Mucosa of gallbladder (tissue), 1 donor: ENCODE data around the gene TRAF2. TPM values are rescaled to one million over a fixed set of nuclear protein-coding genes. Genes with fewer than 3 reads are reported as not detected.
"Not testable (repeated sequence)": the region's sequence is repeated elsewhere in the genome, so short reads cannot be mapped to it uniquely, and the experiment has no call there.

Experiments
- DNase-seq: peaks from one replicate; pipeline ENCODE4 v3.0.0-alpha.2; 2020; ENCODE audit warnings: low spot score
- total RNA-seq: library from RNA; stranded (reverse); gene quantifications from one replicate; pipeline ENCODE4 v1.2.1, GENCODE V29; 2021
- donor health status: DM: no; HTN: no; CAD: no.

The TRAF2 gene
- total RNA-seq, 1 donor from 2014 or later, result 19.6 TPM

- no peak for DNase-seq
Measured at GRCh38 chr9:136857581-136858412, 28.5 kb upstream of the TRAF2 start.

GRCh38 chr9:136858452-136858843, 27.9 kb upstream of the TRAF2 start:
- no peak for DNase-seq

GRCh38 chr9:136858844-136859757, 27.2 kb upstream of the TRAF2 start:
- DNase-seq, result peak; percentile 82

- no peak for DNase-seq
Measured at GRCh38 chr9:136860529-136860928, 25.8 kb upstream of the TRAF2 start.

GRCh38 chr9:136860933-136861873, 25.1 kb upstream of the TRAF2 start:
- DNase-seq, result no peak

GRCh38 chr9:136861874-136862457, 24.4 kb upstream of the TRAF2 start:
- DNase-seq, result no peak

- no peak for DNase-seq
Measured at GRCh38 chr9:136862849-136863622, 23.3 kb upstream of the TRAF2 start.

GRCh38 chr9:136863623-136864273, 22.6 kb upstream of the TRAF2 start:
- no peak for DNase-seq

- no peak for DNase-seq
Measured at GRCh38 chr9:136865041-136865767, 21.1 kb upstream of the TRAF2 start.

GRCh38 chr9:136865768-136866103, 20.6 kb upstream of the TRAF2 start:
- no peak for DNase-seq

GRCh38 chr9:136866898-136867421, 19.4 kb upstream of the TRAF2 start:
- not testable (repeated sequence) for DNase-seq

- DNase-seq, result no peak
Measured at GRCh38 chr9:136867480-136867879, 18.8 kb upstream of the TRAF2 start.

GRCh38 chr9:136867917-136868316, 18.4 kb upstream of the TRAF2 start:
- DNase-seq, result no peak

- no peak for DNase-seq
Measured at GRCh38 chr9:136868644-136869043, 17.7 kb upstream of the TRAF2 start.

- not testable (repeated sequence) for DNase-seq
Measured at GRCh38 chr9:136869611-136870010, 16.7 kb upstream of the TRAF2 start.

- no peak for DNase-seq
Measured at GRCh38 chr9:136875155-136875554, 11.2 kb upstream of the TRAF2 start.

GRCh38 chr9:136876476-136876875, 9.8 kb upstream of the TRAF2 start:
- no peak for DNase-seq

- DNase-seq, result no peak
Measured at GRCh38 chr9:136880651-136881050, 5.7 kb upstream of the TRAF2 start.

- DNase-seq, result no peak
Measured at GRCh38 chr9:136881691-136882108, 4.6 kb upstream of the TRAF2 start.
